ENCODE data around the gene FMNL3. TPM values are rescaled to one million over a fixed set of nuclear protein-coding genes. Genes with fewer than 3 reads are reported as not detected.

The FMNL3 gene
- total and polyA plus RNA-seq, 2 of the 13 experiments (the other 11 are each of a cell fraction or from before 2014, with no cell fraction given), result 0.44 to 1.1 TPM

DNA sequence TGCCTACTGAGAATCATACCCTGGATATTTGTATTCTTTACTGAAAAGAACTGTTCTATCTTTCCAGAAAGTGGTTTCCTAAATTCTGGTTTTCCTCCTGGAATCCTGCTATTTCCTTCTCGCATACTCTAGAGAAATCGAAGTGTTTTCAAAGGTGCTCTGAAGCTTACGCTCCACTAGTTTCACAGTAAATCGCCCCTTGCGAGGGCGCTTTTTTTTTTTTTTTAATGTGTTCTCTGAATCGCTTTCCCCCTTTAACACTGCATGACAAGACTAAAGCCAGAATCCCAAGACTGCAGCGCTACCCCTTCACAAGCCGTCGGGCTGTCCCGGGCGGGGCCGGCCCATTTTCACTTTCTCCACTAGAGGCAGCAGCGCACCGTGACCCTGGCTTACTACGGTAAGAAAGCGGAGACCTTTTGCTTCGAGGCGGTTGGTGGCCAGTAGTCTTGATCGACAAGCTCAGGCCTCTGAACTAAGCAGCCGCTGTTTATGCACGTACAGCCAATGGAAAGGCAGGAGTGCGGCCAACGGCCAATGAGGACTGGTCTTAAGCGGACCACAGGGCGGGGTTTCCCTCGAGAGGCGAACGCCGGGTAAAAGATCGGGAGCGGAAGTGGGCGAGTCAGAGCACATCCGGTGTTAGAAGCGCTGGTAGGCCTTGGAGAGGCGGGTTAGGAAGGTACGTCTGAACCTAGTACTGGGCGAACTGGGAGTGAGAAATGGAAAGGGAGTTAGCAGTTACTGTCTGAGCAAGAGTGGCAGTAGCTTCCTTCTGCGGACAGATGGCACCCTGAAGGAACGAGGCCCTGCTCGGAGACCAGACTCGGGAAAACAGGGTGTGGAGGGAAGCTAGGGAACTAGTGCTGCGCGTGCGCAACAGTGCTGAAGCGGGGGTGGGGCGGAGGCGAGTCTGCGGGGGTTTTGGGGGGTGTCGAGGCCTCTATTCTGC is 34.0 kb upstream of the FMNL3 start, which contains the start of gene TMBIM6 (continued):
- TF ChIP-seq, protein P1, sequence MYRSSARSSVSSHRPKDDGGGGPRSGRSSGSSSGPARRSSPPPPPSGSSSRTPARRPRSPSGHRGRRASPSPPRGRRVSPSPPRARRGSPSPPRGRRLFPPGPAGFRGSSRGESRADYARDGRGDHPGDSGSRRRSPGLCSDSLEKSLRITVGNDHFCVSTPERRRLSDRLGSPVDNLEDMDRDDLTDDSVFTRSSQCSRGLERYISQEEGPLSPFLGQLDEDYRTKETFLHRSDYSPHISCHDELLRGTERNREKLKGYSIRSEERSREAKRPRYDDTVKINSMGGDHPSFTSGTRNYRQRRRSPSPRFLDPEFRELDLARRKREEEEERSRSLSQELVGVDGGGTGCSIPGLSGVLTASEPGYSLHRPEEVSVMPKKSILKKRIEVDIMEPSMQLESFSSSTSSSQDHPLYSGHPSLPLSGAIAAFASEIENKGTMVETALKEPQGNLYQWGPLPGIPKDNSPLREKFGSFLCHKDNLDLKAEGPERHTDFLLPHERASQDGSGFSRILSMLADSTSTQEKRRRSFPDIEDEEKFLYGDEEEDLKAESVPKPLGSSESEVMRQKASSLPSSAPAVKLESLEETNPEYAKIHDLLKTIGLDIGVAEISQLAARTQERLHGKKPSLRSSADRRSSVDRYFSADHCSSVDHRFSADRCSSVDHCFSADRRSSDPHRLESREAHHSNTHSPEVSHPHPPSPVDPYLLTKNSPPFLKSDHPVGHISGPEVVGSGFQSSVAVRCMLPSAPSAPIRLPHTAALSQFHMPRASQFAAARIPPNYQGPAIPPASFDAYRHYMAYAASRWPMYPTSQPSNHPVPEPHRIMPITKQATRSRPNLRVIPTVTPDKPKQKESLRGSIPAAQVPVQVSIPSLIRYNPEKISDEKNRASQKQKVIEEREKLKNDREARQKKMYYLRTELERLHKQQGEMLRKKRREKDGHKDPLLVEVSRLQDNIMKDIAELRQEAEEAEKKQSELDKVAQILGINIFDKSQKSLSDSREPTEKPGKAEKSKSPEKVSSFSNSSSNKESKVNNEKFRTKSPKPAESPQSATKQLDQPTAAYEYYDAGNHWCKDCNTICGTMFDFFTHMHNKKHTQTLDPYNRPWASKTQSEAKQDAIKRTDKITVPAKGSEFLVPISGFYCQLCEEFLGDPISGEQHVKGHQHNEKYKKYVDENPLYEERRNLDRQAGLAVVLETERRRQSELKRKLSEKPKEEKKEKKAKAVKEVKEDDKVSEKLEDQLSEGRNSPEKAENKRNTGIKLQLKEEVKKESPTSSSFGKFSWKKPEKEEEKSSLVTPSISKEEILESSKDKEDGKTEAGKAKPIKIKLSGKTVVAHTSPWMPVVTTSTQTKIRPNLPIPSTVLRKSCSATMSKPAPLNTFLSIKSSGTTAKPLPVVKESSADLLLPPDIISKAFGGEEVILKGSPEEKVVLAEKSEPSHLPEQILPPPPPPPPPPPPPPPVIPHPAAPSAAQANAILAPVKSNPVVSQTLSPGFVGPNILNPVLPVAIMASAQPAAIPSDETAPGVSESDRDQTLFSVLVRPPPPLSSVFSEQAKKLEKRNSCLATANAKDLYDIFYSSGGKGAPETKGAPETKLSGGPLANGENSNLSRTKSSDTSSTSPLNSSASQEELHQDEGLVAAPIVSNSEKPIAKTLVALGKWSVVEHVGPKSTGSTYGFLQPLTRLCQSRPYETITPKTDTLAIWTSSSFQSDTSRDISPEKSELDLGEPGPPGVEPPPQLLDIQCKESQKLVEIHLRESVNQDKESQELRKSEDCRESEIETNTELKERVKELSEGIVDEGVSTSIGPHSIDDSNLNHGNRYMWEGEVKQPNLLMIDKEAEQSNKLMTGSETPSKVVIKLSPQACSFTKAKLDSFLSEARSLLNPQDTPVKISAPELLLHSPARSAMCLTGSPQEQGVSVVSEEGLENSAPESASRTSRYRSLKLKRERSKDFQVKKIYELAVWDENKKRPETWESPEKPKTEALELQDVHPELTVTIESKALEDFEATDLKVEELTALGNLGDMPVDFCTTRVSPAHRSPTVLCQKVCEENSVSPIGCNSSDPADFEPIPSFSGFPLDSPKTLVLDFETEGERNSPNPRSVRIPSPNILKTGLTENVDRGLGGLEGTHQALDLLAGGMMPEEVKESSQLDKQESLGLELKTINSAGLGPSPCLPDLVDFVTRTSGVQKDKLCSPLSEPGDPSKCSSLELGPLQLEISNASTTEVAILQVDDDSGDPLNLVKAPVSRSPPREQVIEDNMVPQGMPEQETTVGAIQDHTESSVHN (CRISPR knock-in tag; IDR thresholded peaks at IDR 0.05), result peak; percentile 64; the same call in 1 of the 2 replicates
- TF ChIP-seq ZNF75D (CRISPR knock-in tag; IDR thresholded peaks at IDR 0.05; ENCODE audit: borderline replicate concordance) (no peak), SALL1 (CRISPR knock-in tag; IDR thresholded peaks at IDR 0.05) (peak; percentile 75), WIZ (CRISPR knock-in tag; IDR thresholded peaks at IDR 0.05) (0 out of 2 replicates have a peak, but pooled peaks have one; percentile 39), SRY (CRISPR knock-in tag; IDR thresholded peaks at IDR 0.05) (peak; percentile 46; the same call in 1 of the 2 replicates)
- TF ChIP-seq, protein P2, sequence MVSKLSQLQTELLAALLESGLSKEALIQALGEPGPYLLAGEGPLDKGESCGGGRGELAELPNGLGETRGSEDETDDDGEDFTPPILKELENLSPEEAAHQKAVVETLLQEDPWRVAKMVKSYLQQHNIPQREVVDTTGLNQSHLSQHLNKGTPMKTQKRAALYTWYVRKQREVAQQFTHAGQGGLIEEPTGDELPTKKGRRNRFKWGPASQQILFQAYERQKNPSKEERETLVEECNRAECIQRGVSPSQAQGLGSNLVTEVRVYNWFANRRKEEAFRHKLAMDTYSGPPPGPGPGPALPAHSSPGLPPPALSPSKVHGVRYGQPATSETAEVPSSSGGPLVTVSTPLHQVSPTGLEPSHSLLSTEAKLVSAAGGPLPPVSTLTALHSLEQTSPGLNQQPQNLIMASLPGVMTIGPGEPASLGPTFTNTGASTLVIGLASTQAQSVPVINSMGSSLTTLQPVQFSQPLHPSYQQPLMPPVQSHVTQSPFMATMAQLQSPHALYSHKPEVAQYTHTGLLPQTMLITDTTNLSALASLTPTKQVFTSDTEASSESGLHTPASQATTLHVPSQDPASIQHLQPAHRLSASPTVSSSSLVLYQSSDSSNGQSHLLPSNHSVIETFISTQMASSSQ (IDR thresholded peaks at IDR 0.05; ENCODE audit: low read depth), result no peak
- TF ChIP-seq, protein P2 (CRISPR knock-in tag; IDR thresholded peaks at IDR 0.05; ENCODE audit: borderline replicate concordance), result peak; percentile 41; the same call in 1 of the 2 replicates
- TF ChIP-seq, protein P3, sequence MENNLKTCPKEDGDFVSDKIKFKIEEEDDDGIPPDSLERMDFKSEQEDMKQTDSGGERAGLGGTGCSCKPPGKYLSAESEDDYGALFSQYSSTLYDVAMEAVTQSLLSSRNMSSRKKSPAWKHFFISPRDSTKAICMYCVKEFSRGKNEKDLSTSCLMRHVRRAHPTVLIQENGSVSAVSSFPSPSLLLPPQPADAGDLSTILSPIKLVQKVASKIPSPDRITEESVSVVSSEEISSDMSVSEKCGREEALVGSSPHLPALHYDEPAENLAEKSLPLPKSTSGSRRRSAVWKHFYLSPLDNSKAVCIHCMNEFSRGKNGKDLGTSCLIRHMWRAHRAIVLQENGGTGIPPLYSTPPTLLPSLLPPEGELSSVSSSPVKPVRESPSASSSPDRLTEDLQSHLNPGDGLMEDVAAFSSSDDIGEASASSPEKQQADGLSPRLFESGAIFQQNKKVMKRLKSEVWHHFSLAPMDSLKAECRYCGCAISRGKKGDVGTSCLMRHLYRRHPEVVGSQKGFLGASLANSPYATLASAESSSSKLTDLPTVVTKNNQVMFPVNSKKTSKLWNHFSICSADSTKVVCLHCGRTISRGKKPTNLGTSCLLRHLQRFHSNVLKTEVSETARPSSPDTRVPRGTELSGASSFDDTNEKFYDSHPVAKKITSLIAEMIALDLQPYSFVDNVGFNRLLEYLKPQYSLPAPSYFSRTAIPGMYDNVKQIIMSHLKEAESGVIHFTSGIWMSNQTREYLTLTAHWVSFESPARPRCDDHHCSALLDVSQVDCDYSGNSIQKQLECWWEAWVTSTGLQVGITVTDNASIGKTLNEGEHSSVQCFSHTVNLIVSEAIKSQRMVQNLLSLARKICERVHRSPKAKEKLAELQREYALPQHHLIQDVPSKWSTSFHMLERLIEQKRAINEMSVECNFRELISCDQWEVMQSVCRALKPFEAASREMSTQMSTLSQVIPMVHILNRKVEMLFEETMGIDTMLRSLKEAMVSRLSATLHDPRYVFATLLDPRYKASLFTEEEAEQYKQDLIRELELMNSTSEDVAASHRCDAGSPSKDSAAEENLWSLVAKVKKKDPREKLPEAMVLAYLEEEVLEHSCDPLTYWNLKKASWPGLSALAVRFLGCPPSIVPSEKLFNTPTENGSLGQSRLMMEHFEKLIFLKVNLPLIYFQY (CRISPR knock-in tag; IDR thresholded peaks at IDR 0.05; ENCODE audit: borderline replicate concordance), result peak; percentile 83
- TF ChIP-seq, protein P4, sequence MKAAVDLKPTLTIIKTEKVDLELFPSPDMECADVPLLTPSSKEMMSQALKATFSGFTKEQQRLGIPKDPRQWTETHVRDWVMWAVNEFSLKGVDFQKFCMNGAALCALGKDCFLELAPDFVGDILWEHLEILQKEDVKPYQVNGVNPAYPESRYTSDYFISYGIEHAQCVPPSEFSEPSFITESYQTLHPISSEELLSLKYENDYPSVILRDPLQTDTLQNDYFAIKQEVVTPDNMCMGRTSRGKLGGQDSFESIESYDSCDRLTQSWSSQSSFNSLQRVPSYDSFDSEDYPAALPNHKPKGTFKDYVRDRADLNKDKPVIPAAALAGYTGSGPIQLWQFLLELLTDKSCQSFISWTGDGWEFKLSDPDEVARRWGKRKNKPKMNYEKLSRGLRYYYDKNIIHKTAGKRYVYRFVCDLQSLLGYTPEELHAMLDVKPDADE (CRISPR knock-in tag; IDR thresholded peaks at IDR 0.05), result no peak
